22Rv1 (cell line): Measurements from ENCODE around the gene GOLM1.

Experiments
- ZFX ChIP-seq: fragments of 450-650 bp; IDR thresholded peaks from 2 replicates; pipeline ENCODE4 v1.6.1; 2017; ENCODE audit warnings: antibody characterized with exemption, borderline replicate concordance
- TF ChIP-seq, protein P1 (sequence below): fragments of 450-650 bp; IDR thresholded peaks from 2 replicates; pipeline ENCODE4 v1.5.1; 2017; ENCODE audit warnings: mild to moderate bottlenecking

DNA sequence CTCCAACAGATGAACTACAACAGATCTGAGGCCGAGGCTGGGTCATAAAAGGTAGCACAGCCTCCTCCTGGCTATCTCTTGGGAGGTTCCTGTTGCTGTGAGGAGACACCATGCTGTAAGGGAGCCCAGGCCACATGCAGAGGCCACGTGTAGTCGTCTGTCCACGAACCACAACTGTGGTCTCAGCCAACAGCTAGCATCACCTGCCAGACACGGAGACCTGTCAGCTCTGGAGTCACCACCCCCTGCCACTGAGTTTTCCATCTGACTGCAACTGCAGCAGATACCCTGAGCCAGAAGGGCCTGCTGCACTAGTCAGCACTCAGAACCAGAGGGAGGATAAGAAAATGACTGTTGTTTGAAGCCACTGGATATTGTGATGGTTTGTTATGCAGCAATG, 12.7 kb upstream of the GOLM1 start:
- TF ChIP-seq, protein P1, sequence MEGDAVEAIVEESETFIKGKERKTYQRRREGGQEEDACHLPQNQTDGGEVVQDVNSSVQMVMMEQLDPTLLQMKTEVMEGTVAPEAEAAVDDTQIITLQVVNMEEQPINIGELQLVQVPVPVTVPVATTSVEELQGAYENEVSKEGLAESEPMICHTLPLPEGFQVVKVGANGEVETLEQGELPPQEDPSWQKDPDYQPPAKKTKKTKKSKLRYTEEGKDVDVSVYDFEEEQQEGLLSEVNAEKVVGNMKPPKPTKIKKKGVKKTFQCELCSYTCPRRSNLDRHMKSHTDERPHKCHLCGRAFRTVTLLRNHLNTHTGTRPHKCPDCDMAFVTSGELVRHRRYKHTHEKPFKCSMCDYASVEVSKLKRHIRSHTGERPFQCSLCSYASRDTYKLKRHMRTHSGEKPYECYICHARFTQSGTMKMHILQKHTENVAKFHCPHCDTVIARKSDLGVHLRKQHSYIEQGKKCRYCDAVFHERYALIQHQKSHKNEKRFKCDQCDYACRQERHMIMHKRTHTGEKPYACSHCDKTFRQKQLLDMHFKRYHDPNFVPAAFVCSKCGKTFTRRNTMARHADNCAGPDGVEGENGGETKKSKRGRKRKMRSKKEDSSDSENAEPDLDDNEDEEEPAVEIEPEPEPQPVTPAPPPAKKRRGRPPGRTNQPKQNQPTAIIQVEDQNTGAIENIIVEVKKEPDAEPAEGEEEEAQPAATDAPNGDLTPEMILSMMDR = no peak
- no peak for TF ChIP-seq ZFX
